ENCODE measurements around the gene SSUH2. TPM values are rescaled to one million over a fixed set of nuclear protein-coding genes. Genes with fewer than 3 reads are reported as not detected.

Gene SSUH2
- total RNA-seq, 1 donor from 2014 or later: 0.52 TPM

DNA sequence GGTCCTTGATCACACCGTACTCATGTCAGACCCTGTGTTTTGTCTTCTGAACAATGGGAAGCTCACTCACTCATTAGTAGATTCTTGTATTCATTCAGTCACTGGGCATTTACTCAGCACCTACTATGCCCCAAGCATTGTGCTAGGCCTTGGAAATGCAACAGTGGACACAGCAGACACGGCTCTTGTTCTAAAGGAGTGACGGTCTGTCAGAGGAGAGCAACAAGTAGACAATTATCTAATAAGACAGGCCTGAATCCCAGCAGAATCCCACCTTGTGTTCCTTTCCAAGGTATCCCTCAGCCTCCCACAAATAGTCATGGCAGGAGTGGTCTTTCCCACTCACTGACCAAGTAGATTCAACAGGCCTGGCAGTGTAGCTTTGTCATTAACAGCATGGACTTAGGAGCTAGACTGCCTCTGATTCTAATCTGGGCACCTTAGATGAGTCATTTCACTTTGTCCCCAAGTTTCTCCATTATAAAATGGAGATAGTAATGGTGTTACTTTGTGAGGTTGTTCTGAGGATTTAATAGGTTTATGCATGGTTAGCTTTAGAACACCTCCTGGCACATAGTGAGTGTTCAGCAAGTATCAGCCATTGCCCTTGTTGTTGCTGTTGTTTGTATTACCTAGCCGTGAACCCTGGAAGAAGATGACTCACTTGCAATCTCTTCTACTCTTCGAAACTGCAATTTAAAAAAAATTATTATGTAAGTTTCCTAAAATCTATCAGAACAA is 69.1 kb downstream of the SSUH2 start:
- Histone ChIP-seq H3K27ac (ENCODE audit: low read depth, low read length) (peak overlapping the region; percentile 54), H3K27me3 (ENCODE audit: control insufficient read depth in 3 of 3, insufficient read depth in 3 of 3, low read length in 3 of 3) (no peaks in the 10 kb centered on the region), H3K9me3 (ENCODE audit: control insufficient read depth in 3 of 3, low read length in 3 of 3) (no peaks in the 10 kb centered on the region), H3K4me3 (ENCODE audit: low read length in 3 of 3) (no peak overlapping the region), H3K9ac (ENCODE audit: low read depth in 1 of 3, low read length in 3 of 3) (no peak overlapping the region), H3K4me1 (ENCODE audit: control insufficient read depth in 3 of 3, insufficient read depth in 3 of 3, low read length in 3 of 3) (peaks cover 45 to 53% (median 46%) of the 10 kb centered on the region in 3 donors), H3K36me3 (ENCODE audit: control insufficient read depth in 3 of 3, insufficient read depth in 3 of 3, low read length in 3 of 3) (peaks cover 3 to 17% (median 13%) of the 10 kb centered on the region in 3 donors)

DNA sequence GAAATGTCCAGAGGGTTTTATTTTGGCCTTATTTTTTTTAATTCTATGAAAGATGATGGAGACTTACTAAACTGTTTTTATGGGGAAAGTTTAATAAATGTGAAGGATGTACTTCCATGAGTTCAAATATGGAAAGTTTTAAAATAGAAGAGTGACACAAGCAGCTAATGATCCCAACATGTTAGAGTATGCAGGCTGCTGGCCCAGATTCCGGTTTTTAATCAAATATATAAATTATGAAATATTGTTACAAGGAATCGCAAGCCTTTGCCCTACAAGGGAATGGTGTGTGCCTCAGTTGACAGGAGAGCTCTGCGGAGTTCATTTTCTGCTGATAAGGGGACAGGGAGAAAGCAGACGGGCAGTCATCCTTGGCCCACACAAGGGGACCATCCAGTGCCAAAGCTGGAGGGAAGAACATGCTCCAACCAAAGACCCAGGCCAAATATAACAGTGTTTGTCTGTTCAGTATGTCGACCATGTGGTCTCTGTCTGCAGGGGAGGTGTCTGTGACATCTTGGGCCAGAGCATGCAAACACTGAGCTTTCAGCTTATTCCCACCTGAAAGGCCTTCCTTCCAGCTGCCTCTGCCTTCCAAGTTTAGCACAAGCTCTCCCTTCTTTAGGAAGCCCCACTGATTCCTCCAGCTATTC is 69.8 kb downstream of the SSUH2 start:
- Histone ChIP-seq H3K27me3 (ENCODE audit: control insufficient read depth in 3 of 3, insufficient read depth in 3 of 3, low read length in 3 of 3) (no peaks in the 10 kb centered on the region), H3K9ac (ENCODE audit: low read depth in 1 of 3, low read length in 3 of 3) (no peak overlapping the region), H3K36me3 (ENCODE audit: control insufficient read depth in 3 of 3, insufficient read depth in 3 of 3, low read length in 3 of 3) (peaks cover 10 to 20% (median 17%) of the 10 kb centered on the region in 3 donors), H3K27ac (ENCODE audit: low read depth, low read length) (peak overlapping the region; percentile 54), H3K4me1 (ENCODE audit: control insufficient read depth in 3 of 3, insufficient read depth in 3 of 3, low read length in 3 of 3) (peaks cover 50 to 52% (median 50%) of the 10 kb centered on the region in 3 donors), H3K9me3 (ENCODE audit: control insufficient read depth in 3 of 3, low read length in 3 of 3) (no peaks in the 10 kb centered on the region), H3K4me3 (ENCODE audit: low read length in 3 of 3) (no peak overlapping the region)

DNA sequence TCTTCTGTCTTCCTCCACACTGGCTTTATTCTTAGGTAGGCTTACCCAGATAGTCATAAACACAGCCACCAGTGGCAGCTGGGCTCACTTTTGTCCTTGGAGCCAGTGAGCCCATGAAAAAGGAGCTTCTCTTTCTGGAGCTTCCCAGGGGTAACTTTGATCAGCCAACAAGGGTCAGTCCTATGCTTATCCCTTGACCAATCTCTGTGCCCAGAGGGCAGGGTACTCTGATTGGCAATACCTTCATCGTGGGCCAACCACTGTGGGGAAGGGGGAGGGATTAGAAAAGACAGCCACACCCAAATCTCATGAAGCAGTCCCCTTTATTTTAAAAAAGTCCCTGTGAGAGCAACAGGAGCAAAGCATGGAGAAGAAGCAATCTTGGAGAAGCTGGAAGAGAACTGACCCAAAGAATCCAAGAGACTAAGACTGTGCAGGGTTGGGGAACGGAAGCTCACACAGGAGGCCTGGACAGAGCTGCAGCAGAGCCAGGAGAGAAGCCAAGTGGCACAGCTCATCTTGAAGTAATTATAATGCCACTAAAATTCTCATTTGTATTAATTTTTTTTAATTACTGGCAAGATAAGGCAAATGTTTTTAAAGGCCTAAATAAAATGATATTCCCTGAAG is 70.4 kb downstream of the SSUH2 start:
- Histone ChIP-seq H3K9me3 (ENCODE audit: control insufficient read depth in 3 of 3, low read length in 3 of 3) (no peaks in the 10 kb centered on the region), H3K4me3 (ENCODE audit: low read length in 3 of 3) (peak overlapping the region in 1 of 3 donors; percentile 33), H3K27me3 (ENCODE audit: control insufficient read depth in 3 of 3, insufficient read depth in 3 of 3, low read length in 3 of 3) (no peaks in the 10 kb centered on the region), H3K4me1 (ENCODE audit: control insufficient read depth in 3 of 3, insufficient read depth in 3 of 3, low read length in 3 of 3) (peaks cover 49 to 55% (median 50%) of the 10 kb centered on the region in 3 donors), H3K36me3 (ENCODE audit: control insufficient read depth in 3 of 3, insufficient read depth in 3 of 3, low read length in 3 of 3) (peaks cover 16 to 27% (median 22%) of the 10 kb centered on the region in 3 donors), H3K9ac (ENCODE audit: low read depth in 1 of 3, low read length in 3 of 3) (no peak overlapping the region), H3K27ac (ENCODE audit: low read depth, low read length) (peak overlapping the region; percentile 44)

DNA sequence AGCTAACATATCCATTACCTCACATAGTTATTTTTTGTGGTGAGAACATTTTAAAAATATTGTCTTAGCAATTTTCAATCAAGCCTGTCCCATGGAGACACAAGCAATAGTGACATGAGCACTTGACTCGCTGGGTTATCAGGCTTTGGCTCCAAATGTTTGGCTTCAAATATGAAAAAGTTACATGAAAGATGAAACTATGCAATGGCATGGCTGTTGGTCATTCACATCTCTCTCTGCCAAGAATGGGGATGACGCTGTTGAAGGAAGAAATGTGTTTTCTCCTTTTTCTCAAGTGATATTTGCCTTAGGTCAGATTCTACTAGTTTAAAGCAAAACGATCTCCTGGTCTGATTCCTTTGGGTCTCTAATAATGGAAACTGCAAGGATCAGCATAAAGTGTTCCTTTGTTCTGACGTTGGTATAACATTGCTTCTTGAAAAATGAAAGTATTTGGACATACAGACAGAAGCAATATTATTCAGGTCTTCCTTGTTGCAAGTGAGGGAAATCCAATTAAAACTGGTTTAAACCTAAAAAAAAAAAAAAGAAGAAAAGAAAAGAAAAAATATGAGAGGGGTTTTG is 71.2 kb downstream of the SSUH2 start:
- H3K36me3 ChIP-seq (ENCODE audit: control insufficient read depth in 3 of 3, insufficient read depth in 3 of 3, low read length in 3 of 3): peaks cover 21 to 34% (median 29%) of the 10 kb centered on the region in 3 donors
- no peaks in the 10 kb centered on the region for H3K27me3 ChIP-seq (ENCODE audit: control insufficient read depth in 3 of 3, insufficient read depth in 3 of 3, low read length in 3 of 3)
- H3K4me1 ChIP-seq (ENCODE audit: control insufficient read depth in 3 of 3, insufficient read depth in 3 of 3, low read length in 3 of 3): peaks cover 46 to 53% (median 48%) of the 10 kb centered on the region in 3 donors
- no peaks in the 10 kb centered on the region for H3K9me3 ChIP-seq (ENCODE audit: control insufficient read depth in 3 of 3, low read length in 3 of 3)
- H3K4me3 ChIP-seq (ENCODE audit: low read length in 3 of 3): no peak overlapping the region
- no peak overlapping the region for H3K9ac ChIP-seq (ENCODE audit: low read depth in 1 of 3, low read length in 3 of 3)
- peak overlapping the region; percentile 15 for H3K27ac ChIP-seq (ENCODE audit: low read depth, low read length)

DNA sequence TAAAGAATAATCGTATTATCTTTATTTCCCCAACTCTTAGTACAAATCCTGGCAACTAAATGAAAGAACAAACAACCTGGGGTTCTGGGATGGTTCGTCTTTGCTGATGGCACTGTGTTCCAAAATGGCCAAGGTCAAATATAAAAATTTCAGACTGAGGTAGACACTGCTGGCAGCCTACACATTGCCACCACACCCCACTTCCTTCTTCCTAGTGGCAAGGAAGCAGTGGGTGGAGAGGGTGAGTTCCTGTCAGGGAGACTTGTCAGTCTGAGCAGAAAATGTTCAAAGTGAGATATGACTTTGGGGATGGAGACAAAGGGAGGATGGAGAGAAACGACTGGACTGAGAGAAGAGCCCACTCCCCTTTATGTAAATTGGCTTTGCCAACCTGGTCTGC is 73.3 kb downstream of the SSUH2 start:
- no peaks in the 10 kb centered on the region for H3K9me3 ChIP-seq (ENCODE audit: control insufficient read depth in 3 of 3, low read length in 3 of 3)
- H3K4me1 ChIP-seq (ENCODE audit: control insufficient read depth in 3 of 3, insufficient read depth in 3 of 3, low read length in 3 of 3): peaks cover 39 to 45% (median 42%) of the 10 kb centered on the region in 3 donors
- peaks cover 37 to 55% (median 51%) of the 10 kb centered on the region in 3 donors for H3K36me3 ChIP-seq (ENCODE audit: control insufficient read depth in 3 of 3, insufficient read depth in 3 of 3, low read length in 3 of 3)
- H3K9ac ChIP-seq (ENCODE audit: low read depth in 1 of 3, low read length in 3 of 3): no peak overlapping the region
- H3K27ac ChIP-seq (ENCODE audit: low read depth, low read length): peak overlapping the region; percentile 3
- H3K4me3 ChIP-seq (ENCODE audit: low read length in 3 of 3): no peak overlapping the region
- H3K27me3 ChIP-seq (ENCODE audit: control insufficient read depth in 3 of 3, insufficient read depth in 3 of 3, low read length in 3 of 3): no peaks in the 10 kb centered on the region

Other genes starting within 250 kb of the SSUH2 start
- 35.0 TPM for gene LMCD1, start 143.0 kb downstream of the SSUH2 start, total RNA-seq
- gene CAV3, start 89.0 kb upstream of the SSUH2 start, total RNA-seq: 222 TPM
- 0.52 TPM for gene OXTR, start 124.8 kb upstream of the SSUH2 start, total RNA-seq